DOHH2 (cell line): ENCODE data around the gene ERVV-1.

Experiments
- EZH2phosphoT487 ChIP-seq: fragments of 200-600 bp; sonication (generic); IDR thresholded peaks from 2 replicates; pipeline ENCODE4 v1.6.1; 2017; ENCODE audit warnings: borderline replicate concordance, mild to moderate bottlenecking, antibody characterized with exemption, low read length, moderate library complexity, mixed read lengths
- TF ChIP-seq, protein P1 (sequence below): fragments of 200-600 bp; sonication (generic); IDR thresholded peaks from one replicate; pipeline ENCODE4 v1.5.1; 2014; ENCODE audit warnings: antibody characterized with exemption, mild to moderate bottlenecking, low read depth, low read length; ENCODE audit not compliant: poor library complexity, severe bottlenecking

GRCh38 chr19:53057904-53058580, 44.3 kb downstream of the ERVV-1 start:
- TF ChIP-seq, protein P1, sequence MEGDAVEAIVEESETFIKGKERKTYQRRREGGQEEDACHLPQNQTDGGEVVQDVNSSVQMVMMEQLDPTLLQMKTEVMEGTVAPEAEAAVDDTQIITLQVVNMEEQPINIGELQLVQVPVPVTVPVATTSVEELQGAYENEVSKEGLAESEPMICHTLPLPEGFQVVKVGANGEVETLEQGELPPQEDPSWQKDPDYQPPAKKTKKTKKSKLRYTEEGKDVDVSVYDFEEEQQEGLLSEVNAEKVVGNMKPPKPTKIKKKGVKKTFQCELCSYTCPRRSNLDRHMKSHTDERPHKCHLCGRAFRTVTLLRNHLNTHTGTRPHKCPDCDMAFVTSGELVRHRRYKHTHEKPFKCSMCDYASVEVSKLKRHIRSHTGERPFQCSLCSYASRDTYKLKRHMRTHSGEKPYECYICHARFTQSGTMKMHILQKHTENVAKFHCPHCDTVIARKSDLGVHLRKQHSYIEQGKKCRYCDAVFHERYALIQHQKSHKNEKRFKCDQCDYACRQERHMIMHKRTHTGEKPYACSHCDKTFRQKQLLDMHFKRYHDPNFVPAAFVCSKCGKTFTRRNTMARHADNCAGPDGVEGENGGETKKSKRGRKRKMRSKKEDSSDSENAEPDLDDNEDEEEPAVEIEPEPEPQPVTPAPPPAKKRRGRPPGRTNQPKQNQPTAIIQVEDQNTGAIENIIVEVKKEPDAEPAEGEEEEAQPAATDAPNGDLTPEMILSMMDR = no peak
- no peak for TF ChIP-seq EZH2phosphoT487
